Right lobe of liver (tissue), 4 donors: Measurements from ENCODE around the gene PASK.

Source experiments
- POLR2A ChIP-seq: fragments of 450-650 bp; IDR thresholded peaks from one replicate; pipeline ENCODE4 v1.6.1; 2017; ENCODE audit warnings: antibody characterized with exemption, mild to moderate bottlenecking
- TF ChIP-seq, protein P1 (sequence below), 4 donors: fragments of 200-600 bp in 3 of 4; fragments of 450-650 bp in 1 of 4; IDR thresholded peaks; one replicate each; pipeline versions ENCODE4 v1.5.1 to v1.8.0; 2016 to 2022; ENCODE audit warnings: antibody characterized with exemption in 4 of 4, mild to moderate bottlenecking in 2 of 4
- donor health status: DM: no; HTN: no; CAD: no.
- donor health status: DM: no; HTN: no; CAD: no.
- donor health status: DM: no; HTN: yes; CAD: no.

DNA sequence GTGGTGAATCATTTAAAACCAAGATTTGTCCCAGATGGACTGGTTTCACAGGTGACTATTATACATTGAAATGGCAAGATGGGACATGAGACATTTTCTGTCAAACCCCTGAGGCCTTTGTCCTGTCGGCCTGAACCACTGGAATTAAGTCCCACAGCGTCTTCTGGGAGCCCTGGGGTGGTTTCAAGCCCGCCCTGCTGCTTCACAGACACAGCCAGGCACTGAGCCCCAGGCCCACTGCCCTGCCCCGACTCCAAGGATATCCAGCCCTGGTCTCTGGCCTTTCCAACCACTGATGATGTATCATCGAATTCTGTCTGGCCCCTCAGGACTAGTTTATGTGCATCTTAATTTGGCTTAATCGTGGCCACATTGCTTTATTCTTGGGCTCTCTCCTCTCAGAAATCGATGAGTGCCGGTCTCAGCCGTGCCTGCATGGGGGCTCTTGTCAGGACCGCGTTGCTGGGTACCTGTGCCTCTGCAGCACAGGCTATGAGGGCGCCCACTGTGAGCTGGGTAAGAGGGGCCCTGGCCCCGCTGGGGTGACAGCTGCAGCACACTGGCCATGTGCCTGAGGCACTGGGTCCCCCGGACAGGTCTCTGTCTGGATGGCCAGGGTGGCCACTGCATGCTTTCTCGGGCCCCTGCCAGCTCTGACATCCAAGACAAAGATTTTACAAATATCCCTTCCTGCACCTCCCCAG, 86.7 kb downstream of the PASK start:
- TF ChIP-seq, protein P1, sequence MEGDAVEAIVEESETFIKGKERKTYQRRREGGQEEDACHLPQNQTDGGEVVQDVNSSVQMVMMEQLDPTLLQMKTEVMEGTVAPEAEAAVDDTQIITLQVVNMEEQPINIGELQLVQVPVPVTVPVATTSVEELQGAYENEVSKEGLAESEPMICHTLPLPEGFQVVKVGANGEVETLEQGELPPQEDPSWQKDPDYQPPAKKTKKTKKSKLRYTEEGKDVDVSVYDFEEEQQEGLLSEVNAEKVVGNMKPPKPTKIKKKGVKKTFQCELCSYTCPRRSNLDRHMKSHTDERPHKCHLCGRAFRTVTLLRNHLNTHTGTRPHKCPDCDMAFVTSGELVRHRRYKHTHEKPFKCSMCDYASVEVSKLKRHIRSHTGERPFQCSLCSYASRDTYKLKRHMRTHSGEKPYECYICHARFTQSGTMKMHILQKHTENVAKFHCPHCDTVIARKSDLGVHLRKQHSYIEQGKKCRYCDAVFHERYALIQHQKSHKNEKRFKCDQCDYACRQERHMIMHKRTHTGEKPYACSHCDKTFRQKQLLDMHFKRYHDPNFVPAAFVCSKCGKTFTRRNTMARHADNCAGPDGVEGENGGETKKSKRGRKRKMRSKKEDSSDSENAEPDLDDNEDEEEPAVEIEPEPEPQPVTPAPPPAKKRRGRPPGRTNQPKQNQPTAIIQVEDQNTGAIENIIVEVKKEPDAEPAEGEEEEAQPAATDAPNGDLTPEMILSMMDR (IDR thresholded peaks at IDR 0.05): no peak
- no peak for TF ChIP-seq POLR2A
